ENCODE measurements around the gene ZNF57. TPM values are rescaled to one million over a fixed set of nuclear protein-coding genes. Genes with fewer than 3 reads are reported as not detected.
A peak's percentile ranks its signal among the peaks of the same experiment; 100 is the strongest.

ZNF57 gene
- total RNA-seq, 1 donor from 2014 or later = 2.7 TPM

GRCh38 chr19:2945575-2946184 is 45.0 kb downstream of the ZNF57 start:
- DNase-seq = no peak
- no peaks in the 10 kb centered on the region for H3K36me3 Mint-ChIP-seq (ENCODE audit: unreplicated experiment)
- peaks cover 12% of the 10 kb centered on the region for H3K9me3 Mint-ChIP-seq (ENCODE audit: unreplicated experiment)
- H3K4me1 Mint-ChIP-seq (ENCODE audit: low read depth, unreplicated experiment) = peaks cover 5% of the 10 kb centered on the region
- peak overlapping the region; percentile 89 for H3K4me3 Mint-ChIP-seq (ENCODE audit: unreplicated experiment)
- no peak overlapping the region for H3K27ac Mint-ChIP-seq (ENCODE audit: unreplicated experiment)
- peaks cover 2% of the 10 kb centered on the region for H3K27me3 Mint-ChIP-seq (ENCODE audit: unreplicated experiment)
- TF ChIP-seq, protein P1, sequence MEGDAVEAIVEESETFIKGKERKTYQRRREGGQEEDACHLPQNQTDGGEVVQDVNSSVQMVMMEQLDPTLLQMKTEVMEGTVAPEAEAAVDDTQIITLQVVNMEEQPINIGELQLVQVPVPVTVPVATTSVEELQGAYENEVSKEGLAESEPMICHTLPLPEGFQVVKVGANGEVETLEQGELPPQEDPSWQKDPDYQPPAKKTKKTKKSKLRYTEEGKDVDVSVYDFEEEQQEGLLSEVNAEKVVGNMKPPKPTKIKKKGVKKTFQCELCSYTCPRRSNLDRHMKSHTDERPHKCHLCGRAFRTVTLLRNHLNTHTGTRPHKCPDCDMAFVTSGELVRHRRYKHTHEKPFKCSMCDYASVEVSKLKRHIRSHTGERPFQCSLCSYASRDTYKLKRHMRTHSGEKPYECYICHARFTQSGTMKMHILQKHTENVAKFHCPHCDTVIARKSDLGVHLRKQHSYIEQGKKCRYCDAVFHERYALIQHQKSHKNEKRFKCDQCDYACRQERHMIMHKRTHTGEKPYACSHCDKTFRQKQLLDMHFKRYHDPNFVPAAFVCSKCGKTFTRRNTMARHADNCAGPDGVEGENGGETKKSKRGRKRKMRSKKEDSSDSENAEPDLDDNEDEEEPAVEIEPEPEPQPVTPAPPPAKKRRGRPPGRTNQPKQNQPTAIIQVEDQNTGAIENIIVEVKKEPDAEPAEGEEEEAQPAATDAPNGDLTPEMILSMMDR (IDR thresholded peaks at IDR 0.05; ENCODE audit: partially characterized antibody, unreplicated experiment) = no peak

DNA sequence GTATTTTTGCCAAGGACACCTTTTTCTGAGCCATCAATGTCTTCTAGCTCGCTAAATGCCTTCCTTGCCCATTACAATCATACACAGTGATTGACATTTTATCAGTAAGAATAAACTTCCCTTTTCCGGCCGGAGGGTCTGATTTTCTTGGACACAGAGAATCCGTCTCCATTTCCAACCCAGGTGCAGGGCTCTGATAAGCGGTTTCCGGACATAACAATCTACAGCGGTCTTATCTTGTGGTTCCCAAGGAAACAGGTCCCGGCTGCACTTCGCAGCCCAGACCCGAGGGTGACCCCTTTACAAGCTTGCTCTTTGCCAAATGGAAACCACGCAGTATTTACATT is 49.2 kb downstream of the ZNF57 start:
- Mint-ChIP-seq H3K4me3 (ENCODE audit: unreplicated experiment) (peak overlapping the region; percentile 96), H3K36me3 (ENCODE audit: unreplicated experiment) (no peaks in the 10 kb centered on the region), H3K27me3 (ENCODE audit: unreplicated experiment) (peaks cover 4% of the 10 kb centered on the region), H3K4me1 (ENCODE audit: low read depth, unreplicated experiment) (peaks cover 5% of the 10 kb centered on the region), H3K27ac (ENCODE audit: unreplicated experiment) (peak overlapping the region; percentile 84), H3K9me3 (ENCODE audit: unreplicated experiment) (peaks cover 6% of the 10 kb centered on the region)
- DNase-seq = no peak
- TF ChIP-seq, protein P1 (IDR thresholded peaks at IDR 0.05; ENCODE audit: partially characterized antibody, unreplicated experiment) = no peak

DNA sequence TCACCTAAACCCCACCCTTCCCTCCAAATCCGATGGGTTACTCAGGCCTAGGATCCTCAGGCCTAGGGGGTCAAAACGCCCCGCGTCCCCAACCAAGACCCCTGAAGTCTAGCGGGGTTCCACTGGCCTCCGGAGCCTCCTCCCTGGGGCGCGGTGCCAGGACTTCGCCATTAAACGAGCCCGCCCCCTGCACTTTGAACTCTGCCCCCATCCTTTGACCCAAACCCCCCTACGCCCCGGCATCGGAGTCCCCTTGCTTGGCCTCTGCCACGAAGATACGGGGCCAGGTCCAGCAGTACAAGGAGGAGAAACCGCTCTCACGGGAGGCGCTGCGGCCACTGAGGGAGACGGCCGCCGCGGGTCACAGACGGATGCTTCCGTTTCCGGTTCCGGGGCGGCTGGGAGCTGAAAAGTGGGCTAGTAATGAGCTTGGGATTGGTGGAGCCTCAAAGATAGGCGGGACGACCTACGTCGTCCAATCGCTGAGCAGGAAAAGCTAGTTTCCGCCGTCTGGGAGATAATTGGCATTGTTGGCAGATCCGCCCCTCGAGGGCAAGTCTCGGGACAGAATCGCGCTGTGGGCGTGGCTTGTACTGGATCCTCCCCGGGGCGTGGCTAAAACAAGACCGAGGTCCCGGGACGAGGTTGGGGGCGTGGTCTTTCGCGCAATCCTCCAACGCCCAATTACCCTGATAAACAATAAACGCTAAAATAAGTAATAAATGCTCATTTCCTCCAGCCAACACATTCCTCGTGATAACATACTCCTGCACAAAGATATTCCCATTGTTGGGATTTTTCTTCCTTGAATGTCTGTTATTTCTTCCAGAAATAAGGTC is 49.8 kb downstream of the ZNF57 start:
- TF ChIP-seq, protein P1 (IDR thresholded peaks at IDR 0.05; ENCODE audit: partially characterized antibody, unreplicated experiment) = no peak
- no peaks in the 10 kb centered on the region for H3K36me3 Mint-ChIP-seq (ENCODE audit: unreplicated experiment)

GRCh38 chr19:2952953-2953481 is 52.3 kb downstream of the ZNF57 start:
- Mint-ChIP-seq H3K36me3 (ENCODE audit: unreplicated experiment) (no peaks in the 10 kb centered on the region), H3K4me3 (ENCODE audit: unreplicated experiment) (no peak overlapping the region), H3K9me3 (ENCODE audit: unreplicated experiment) (peaks cover 2% of the 10 kb centered on the region), H3K27ac (ENCODE audit: unreplicated experiment) (no peak overlapping the region), H3K4me1 (ENCODE audit: low read depth, unreplicated experiment) (peaks cover 5% of the 10 kb centered on the region), H3K27me3 (ENCODE audit: unreplicated experiment) (peaks cover 5% of the 10 kb centered on the region)
- TF ChIP-seq, protein P1 (IDR thresholded peaks at IDR 0.05; ENCODE audit: partially characterized antibody, unreplicated experiment) = no peak
- DNase-seq = no peak

More for the DNA sequence above, 49.8 kb downstream of the ZNF57 start:
- peaks cover 2% of the 10 kb centered on the region for H3K27me3 Mint-ChIP-seq (ENCODE audit: unreplicated experiment)
- H3K27ac Mint-ChIP-seq (ENCODE audit: unreplicated experiment) = peak overlapping the region; percentile 84
- peaks cover 5% of the 10 kb centered on the region for H3K9me3 Mint-ChIP-seq (ENCODE audit: unreplicated experiment)
- peak; percentile 100 for DNase-seq
- H3K4me1 Mint-ChIP-seq (ENCODE audit: low read depth, unreplicated experiment) = peaks cover 5% of the 10 kb centered on the region
- peak overlapping the region; percentile 96 for H3K4me3 Mint-ChIP-seq (ENCODE audit: unreplicated experiment)

DNA sequence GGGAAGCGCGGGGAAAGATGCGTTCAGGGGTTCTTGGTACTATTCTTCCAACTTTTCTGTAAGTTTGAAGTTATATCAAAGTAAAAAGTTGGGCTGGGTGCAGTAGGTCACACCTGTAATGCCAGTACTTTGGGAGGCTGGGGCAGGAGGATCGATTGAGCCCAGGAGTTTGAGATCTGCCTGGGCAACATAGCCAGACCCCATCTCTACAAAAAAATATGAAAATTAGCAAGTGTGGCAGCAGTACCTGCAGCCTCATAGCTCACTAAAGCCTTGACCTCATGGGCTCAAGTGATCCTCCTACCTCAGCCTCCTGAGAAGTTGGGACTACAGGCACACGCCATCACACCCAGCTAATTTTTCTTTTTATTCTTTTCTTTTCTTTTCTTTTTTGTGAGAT is 56.4 kb downstream of the ZNF57 start:
- DNase-seq = no peak
- H3K36me3 Mint-ChIP-seq (ENCODE audit: unreplicated experiment) = no peaks in the 10 kb centered on the region
- no peak overlapping the region for H3K4me3 Mint-ChIP-seq (ENCODE audit: unreplicated experiment)
- no peak overlapping the region for H3K27ac Mint-ChIP-seq (ENCODE audit: unreplicated experiment)
- TF ChIP-seq, protein P1 (IDR thresholded peaks at IDR 0.05; ENCODE audit: partially characterized antibody, unreplicated experiment) = no peak
- peaks cover 4% of the 10 kb centered on the region for H3K9me3 Mint-ChIP-seq (ENCODE audit: unreplicated experiment)
- peaks cover under 1% of the 10 kb centered on the region for H3K4me1 Mint-ChIP-seq (ENCODE audit: low read depth, unreplicated experiment)
- peaks cover 8% of the 10 kb centered on the region for H3K27me3 Mint-ChIP-seq (ENCODE audit: unreplicated experiment)

Measured in glutamatergic neuron (in vitro differentiated cells).